EL (cell line): ENCODE results near the gene RXRG.

ENCODE experiments used
- DNase-seq: peaks from one replicate; pipeline ENCODE4 v3.0.0-alpha.2; 2016

RXRG gene

DNA sequence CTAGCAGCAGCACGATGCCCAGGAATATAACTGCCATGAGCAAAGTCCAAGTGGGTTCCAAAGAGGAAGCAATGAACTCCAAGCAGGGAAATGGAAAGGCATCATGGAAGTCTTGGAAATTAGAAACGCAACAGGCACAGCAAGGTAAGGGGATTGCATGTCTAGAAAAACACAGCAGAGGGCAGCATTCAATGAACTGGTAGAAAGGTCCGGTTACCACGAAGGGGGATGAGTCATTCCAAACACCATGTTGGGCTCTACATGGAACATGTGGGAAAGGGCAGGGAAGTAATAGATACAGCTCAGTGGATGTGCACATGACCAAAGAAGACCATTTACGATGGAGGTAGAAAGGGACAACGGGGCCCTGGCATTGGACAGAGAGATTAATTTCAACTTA is 36.4 kb downstream of the RXRG start:
- peak; percentile 40 for DNase-seq

DNA sequence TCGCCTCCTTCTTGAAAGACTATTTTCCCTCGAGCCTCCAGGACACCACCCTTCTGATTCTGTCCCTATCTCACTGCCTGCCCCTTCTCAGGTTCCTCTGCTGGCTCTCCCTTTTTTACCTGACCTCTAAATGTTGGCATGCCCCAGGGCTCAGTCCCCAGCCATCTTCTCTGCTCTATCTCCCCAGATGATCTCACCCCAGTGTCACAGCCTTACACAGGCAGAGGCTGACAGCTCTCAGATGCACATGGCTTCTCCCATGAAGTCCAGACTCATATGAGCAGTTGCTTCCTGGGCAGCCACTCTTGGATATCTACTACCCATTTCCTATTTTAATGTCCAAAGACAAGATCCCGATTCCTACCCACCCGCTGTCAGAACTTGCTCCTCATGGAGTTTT is 37.5 kb downstream of the RXRG start:
- no peak for DNase-seq

DNA sequence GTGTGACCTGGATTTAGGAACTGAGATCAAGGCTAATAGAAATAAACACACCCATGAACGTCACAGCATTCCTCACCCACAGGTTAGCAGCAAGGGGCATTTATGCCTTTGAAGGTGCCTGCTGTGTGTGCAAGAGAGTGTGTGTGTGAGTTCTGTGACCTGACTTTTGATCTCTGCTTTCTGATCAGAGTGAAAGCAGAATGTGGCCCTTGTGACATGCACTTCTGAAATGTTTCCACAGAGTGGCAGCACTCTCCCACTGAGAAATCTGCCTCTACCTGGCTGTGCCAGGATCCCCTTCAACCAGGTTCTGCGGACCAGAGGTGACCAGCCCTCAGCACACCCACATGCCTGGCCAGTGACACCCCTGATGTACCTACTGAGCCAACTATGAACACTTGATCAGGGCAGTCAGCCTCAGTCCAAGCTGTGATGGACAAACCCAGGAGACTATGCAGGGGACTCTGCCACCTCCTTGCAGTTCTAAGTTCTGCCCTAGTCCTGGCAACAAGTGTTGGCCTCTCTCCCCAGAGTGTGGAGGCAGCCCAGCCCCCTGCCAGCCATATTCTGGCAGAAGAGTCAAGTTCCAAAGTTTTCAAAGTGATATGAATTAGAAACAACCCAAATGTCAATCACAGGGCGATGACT is 41.0 kb downstream of the RXRG start:
- DNase-seq: peak; percentile 3

DNA sequence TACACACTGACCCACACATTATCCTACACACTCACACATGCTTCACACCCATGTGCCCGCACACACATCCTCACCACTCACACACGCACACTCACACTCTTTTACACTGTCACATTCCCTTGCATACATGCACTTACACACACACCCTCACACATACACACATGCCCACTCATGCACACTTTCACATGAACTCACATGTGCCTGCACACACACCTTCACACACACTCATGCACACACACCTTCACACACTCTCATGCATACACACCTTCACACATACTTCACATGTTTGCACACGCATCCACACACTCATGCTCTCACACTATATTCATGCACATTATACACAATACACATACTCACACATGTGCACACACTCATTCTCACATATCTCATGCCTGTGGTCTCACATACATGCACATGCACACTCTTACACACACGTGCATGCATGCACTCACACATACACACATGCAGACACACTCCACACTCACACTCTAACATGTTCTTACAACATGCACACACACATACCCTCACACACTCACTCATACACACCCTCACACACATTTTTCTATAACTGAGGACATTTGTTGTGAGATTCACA is 42.3 kb downstream of the RXRG start:
- DNase-seq: no peak

DNA sequence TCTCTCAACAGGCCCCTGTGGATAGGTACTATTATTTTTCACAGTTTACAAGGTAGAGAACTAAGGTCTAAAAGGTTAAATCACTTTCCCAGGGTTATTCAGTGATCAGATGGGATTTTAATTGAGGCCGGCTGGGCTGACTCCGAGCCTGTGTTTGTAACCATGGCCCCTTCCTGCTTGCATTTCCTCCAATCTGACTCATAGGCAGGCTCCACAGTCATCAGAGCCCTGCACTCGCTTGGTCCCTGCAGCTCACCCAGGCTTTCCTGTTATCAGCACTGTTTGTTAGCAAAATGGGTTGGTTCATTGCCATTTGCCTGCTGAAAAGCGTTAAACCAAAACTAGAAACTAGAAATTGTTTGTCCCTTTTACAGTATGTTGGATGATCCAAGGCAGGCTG is 47.0 kb downstream of the RXRG start:
- DNase-seq: peak; percentile 40

DNA sequence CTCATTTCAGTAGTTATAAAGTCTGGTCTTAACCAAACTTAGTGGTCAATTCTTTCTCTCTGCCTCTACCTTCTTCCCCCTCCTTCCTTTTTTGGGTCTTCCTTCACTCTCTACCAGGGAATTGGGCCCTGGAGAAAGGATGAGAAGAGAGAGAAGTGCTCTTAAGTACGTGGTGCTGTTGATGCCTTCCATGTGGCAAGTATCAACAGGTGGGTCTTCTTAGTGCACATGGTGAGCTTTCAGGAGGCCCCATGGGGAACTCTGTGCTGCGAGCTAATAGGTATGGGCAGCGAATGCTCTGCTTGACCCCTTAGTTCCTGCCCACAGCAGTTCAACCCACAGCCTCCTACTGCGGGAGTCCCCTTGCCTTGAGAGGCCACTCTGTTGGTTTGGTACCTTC is 49.0 kb downstream of the RXRG start:
- DNase-seq: no peak

DNA sequence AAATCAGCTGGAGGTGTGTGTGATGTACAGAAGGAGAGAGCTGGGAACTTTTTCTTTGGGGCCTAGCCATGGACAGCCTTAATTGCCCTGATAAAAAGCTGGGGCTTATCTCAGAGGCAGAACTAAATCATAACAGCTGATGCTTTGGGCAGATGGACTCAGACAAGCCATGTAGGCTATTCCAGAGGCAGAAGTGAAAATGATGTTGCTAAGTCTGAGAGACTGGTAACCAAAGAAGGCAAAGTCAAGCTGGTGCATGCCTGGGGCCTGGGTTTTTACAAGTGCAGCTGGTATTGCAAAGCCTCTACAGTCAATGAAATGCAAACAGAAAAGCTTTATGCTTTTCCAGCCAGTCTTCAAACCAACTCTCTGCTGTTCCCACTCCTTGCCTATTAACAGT is 49.4 kb downstream of the RXRG start:
- no peak for DNase-seq

DNA sequence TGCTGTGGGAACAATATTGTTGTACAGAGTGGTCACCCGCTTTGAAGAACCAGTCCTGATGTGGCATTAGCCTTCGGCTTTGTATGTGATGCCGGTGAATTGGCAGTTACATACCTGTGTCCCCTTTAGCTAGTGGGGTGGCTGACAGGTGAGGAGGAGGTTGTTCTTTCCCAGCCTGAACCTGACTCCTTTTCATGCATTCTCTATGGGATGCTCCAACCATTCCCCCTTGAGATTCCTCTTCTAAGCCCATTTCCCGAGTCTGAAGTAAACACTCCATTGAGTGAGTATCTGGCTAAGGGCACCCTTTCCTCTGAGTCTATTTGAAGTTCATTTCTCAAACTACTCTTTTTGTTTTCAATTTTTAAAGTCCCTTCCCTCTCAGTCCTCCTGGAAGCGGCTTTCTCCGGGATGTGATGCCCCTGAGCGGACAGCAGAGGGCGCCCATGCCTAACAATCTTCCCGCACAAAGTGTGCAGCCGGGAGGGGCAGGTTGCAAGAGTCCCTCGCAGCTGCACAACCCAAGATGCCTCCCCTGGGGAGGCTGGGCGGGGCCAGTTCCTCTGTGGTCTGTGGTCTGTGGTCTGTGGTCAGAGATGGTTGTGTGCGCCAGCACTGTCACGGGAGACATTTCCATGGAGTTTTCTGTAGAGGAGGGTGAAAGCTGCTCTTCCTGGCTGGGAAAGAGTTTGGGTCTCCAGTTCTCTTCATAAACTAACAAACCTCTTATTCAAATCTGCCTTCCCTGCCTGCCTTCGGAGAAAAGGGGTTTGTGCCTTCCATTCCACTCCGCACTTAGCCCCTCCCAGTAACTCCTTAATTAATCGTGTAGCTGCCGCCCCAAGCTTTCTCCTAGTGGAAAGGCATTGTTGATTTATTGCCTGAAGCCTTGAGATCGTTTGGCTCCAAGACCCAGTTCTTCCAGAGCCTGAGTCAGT is 52.0 kb downstream of the RXRG start:
- DNase-seq: peak; percentile 86

DNA sequence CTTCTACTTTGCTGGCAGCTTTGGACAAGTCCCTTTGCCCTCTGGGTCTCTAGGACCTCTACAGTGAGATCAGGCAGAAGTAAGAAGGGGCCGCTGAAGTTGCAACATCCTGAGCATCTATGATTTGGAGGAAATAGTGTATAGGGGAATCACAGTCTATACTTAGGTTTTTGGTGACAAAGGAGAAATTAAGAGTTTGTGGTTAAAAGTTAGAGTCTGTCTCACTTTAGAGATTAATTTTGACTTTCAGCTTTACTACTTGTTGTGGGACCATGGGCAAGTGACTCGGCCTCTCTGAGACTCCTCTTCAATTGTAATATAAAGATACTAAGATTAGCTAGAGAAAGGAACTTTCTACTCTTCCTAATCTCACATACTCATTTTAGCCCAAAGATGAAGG is 55.3 kb downstream of the RXRG start:
- no peak for DNase-seq

DNA sequence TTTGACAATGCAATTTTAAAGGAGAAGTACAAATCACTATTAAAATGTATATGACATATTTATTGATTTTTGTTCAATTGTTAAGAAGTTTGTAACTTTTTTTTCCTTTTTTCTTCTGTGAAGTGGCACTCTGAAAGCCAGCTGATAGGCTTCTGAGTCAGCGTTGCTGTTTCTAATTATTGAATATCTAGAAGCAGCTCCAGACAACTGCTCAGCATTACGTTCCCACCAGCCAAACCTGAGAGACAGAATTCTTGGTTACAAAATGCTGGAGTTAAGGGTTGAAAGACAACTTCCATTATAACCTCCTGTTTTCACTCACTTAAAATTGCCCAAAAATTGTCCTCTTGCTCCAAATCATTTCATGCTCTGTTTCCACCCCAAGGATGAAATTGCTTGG is 57.0 kb downstream of the RXRG start:
- no peak for DNase-seq

DNA sequence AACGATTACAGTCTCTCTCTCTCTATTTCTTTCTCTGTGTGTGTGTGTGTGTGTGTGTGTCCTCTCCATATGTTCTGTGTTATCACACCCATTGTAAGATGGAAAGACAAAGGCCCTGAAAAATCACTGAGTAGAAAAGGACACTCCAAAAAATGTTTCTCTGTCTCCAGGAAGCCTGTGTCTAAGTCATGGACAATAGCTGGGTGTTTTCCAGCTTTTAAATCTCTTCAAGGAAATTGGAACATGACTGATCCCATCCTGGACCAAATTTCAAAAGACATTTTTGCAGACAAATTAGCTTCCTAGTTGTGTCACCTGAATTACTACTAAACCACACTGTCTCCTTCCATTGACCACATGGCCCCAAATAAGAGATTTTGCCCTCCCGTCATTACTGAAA is 57.4 kb downstream of the RXRG start:
- no peak for DNase-seq

DNA sequence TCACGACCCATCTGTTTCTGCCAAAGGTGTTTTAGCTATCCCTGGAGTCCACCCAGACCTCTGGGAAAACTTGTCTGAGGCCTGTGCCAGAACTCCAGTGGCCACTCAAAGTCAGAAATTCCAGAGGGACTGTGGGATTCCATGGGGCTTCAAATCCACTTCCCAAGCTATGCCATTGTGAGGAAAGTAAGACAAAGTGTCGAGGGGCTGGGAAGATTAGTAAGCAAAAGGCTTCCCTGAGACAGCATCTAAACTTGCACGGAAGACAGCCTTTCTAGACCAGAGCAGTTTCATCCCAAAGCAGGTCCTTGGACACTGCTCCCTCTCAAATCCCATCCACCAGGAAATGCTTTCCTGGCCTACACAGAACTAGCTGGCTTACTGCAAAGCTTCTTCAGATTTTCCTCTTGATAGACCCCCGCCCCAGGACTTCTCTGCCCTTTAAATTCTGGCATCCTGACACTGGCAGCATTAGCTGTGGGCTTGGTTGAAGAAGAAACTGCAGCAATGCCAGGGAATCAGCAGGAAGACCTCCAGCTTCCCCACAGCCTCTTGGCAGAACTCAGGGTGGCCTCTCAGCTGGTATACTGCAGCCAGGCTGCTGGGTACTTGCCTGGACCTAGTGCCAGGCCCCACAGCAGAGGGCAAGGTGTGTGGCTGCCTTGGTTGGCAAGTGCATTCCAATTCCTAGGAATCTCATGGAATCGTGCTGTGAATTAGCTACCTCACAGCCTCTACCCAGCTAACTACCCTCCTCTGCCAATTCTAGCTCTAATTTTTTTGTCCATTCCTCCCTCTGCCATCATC is 61.1 kb downstream of the RXRG start:
- no peak for DNase-seq

DNA sequence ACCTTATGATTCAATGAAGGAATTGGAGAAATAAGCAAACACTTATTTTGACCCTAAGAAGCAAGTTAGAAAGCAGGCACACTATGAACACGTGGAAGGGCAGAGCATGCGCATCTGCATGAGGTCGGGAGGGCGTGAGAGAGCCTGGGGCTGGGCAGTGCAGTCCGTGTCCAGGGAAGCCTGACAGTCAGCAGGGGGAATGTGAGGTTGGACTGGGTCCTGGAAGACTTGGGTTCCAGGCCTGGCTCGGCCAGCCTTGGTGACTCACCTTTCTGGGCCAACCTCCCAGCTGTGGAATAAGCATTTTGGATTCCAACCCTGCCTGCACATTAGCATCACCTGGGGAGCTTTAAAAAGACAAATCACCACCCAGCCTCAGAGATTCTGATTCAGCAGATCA is 61.9 kb downstream of the RXRG start:
- DNase-seq: peak; percentile 37

DNA sequence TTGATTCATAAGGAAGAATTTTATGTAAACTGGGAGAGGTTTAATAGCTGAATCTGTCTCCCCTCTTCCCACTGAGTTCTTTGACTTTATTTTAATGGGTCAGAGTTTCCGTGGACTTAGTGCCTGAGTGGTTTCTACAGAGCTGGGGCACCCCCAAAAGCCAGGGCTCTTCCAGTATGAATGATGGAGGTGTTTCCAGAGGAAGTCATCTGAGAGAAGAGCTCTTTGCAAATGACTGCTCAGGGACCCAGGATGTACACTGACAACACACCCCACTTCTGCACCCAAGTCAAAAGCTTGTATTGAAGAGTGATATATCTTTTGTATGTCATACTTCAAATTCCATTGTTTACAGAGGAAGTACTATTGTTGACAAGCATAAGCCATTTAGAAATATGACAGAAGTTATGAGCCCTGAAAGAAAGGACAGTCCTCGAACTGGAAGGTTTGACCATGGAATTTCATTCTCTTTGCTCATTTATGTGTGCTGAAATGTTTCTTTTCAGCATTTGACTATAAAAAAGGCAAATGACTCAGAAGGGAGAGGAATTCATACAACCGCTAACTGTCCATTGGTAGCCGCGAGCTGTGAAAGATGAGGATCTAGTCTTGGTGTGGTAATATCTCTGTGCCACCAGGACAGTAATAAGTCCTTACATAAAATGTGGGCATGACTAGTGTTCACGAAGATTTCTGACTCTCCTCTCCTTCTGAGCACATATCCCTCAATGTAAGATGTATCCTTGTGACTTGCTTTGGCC is 63.0 kb downstream of the RXRG start:
- no peak for DNase-seq

DNA sequence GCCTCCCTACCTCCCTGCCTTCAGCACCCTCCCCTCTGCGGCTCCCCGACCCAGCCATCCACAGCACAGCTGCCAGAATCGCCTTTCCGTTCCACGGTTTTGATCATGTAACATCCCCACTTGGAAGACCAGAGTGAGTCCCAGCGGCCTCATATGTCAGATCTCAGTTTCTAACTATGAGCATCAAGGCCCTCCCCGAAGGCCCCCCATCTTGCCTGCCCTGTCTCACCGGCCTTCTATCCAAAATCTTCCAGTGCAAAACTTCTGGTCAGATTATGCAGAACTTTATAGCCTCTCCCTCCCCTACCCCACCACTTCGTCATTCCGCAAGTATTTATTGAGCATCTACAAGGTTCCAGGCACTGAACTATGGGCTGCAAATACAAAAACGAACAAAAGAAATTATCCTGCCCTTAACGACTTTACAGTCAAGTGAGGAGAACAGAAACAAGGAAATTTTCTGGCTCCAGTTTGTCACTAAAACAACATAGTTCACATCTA is 68.1 kb downstream of the RXRG start:
- no peak for DNase-seq

DNA sequence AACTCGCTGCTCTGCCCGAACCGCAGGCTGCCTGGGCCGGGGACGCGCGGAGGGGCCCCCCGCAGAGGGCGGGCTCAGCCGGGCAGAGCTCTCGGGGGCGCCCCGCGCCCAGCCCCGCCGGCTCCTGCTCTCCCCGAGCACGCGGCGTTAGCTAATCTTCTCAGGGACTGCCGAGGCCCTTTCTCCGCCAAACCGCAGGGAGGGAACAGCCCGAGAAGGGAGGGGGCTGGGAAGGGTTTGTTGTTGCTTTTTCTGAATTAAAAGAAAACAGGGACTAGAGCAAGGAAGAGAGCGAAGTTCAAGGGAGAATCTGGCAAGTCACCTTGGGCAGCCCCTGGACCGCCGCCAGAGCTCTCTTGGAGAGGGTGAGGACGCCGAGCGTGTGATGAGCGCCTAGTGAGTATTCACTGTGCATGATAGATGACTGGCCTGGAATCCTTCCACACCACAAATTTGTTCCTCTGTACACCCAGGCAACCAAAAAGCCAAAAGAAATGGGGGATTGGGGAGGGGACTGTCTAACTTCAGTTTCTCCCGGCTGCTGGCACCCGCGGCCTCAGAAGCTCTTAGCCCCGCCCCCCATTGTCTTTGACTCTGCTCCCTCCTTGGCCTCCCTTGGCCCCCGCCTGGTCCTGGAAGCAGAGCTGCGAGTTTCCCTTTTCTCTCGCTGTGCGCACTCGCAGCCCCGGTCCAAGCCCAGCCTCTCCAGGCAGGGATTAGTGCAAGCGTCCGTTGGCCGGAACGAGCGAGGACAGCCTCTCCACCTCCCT is 68.7 kb downstream of the RXRG start:
- DNase-seq: peak; percentile 68

DNA sequence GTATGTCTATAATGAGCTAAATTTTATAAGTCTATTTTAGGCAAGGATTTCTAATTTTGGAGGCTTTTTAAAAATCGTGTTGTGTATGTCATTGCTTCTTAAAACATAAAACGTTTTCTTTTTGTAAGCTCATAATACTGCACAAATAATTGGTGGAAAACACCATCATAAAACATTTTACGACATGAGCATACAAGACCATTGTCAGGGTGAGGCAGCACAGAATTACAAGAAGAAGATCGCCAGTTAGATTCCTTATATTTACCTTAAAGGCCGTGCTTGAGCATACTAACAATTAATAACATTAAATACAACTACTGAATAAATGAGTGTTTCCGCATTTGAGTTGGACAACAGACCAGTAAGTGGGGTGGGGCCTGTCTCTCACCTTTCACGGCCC is 69.3 kb downstream of the RXRG start:
- DNase-seq: no peak

DNA sequence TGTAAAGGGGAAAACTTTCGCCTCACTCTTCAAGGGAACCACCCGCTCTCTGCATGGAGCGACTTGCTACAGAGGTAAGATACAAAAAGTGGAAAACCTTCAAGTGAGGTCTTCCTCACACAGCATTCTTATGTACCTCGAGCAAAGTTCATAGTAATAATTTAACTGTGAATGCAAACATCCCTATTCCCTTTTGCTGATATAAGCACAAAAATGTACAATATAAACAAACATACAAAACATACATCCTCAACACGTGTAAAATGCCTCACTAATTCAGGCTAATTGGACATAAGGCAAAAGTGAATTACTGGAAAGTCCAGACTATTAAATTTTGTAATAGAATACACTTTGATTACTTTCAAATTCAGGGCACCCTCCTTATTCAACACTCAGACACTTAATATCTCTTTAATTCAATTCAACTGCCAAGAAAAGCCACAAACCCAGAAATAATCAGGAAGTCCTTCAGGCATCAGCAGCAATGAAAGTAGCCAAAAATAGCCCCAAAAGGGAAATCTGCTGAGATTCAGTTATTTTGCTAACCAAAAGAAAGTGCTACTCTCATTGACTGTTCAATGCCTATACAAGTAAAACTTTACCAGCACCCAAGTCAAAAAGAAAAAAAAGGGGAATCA is 73.2 kb downstream of the RXRG start:
- no peak for DNase-seq

DNA sequence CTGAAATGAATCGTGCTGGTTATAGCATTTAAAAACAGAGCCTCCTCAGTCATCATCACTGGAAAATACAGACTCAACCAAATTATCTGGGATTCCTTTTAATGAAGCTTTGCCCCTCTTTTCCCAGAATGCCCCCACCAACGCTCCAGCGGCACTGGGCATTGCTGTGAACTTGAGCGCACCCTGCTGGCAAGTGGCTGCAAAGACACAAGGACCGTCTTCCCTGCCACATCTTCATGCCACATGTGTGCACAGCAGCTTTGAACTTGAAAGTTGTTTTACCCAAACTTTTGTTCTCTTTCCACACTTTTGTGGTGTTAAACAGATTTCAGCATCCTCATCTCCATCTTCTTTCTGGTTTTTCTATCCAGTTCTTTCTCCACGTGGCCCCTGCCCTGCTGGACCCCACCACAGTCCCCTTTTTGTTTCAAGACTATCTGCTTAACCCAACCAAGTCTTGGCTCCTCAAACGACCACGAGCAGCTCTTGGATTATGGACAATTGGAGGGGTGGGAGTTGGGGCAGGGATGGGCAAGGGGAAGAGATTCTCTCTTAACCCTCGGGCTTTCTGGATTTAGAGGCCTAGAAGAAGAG is 75.6 kb downstream of the RXRG start:
- peak; percentile 41 for DNase-seq

DNA sequence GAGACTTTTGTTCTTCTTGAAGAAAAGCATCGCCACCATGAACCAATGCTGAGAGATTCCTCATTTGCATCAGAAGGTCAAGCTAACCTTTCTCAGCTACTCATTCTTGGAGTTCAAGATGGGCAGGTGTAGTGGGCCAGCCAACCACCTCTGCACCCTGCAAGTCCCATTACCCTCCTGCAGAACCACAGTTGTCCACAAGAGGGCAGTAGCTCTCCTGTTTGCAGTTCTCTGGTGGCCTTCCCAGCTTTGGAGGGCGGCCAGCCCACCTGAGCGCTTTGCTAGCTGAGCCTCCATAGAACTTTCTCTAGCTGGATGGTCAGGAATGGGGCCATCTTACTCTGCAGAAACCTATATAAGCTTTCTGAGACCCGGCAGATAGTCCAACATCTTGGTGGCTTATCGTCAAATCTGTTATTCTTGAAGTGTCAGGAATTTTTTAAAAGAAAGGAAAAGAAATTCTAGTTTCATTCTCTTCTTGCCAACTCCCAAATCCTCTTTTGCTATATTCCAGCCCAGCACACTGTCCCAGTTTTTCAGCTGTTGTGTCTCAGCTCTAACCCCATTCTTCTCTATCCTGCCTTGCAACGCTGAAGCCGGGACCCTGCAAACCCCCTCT is 77.4 kb downstream of the RXRG start:
- peak; percentile 58 for DNase-seq
